HG02623 (cell line): ENCODE data around the gene GPR142.

Experiments
- ATAC-seq: cut with Tn5 transposase; IDR thresholded peaks from one replicate; pipeline ENCODE4 v1.9.1; 2021; ENCODE audit warnings: moderate library complexity; ENCODE audit not compliant: unreplicated experiment

GPR142 gene

GRCh38 chr17:74369221-74369620 lies 1.9 kb downstream of the GPR142 start:
- ATAC-seq: no peak

GRCh38 chr17:74369665-74370490 lies 2.6 kb downstream of the GPR142 start:
- ATAC-seq: no peak

GRCh38 chr17:74371653-74372147 lies 4.4 kb downstream of the GPR142 start:
- no peak for ATAC-seq

- no peak for ATAC-seq
Measured at GRCh38 chr17:74372426-74372825, 5.1 kb downstream of the GPR142 start.

- no peak for ATAC-seq
Measured at GRCh38 chr17:74373838-74374606, 6.7 kb downstream of the GPR142 start.

- no peak for ATAC-seq
Measured at GRCh38 chr17:74374858-74375257, 7.6 kb downstream of the GPR142 start.

GRCh38 chr17:74379495-74380085 lies 12.3 kb downstream of the GPR142 start:
- no peak for ATAC-seq

GRCh38 chr17:74380086-74380958 lies 13.0 kb downstream of the GPR142 start:
- ATAC-seq: no peak

- ATAC-seq: no peak
Measured at GRCh38 chr17:74380959-74381808, 13.9 kb downstream of the GPR142 start.

- ATAC-seq: no peak
Measured at GRCh38 chr17:74383141-74383540, 15.8 kb downstream of the GPR142 start.

GRCh38 chr17:74385201-74385600 lies 17.9 kb downstream of the GPR142 start:
- ATAC-seq: no peak

- ATAC-seq: no peak
Measured at GRCh38 chr17:74386386-74386785, 19.1 kb downstream of the GPR142 start.

GRCh38 chr17:74387365-74388218 lies 20.3 kb downstream of the GPR142 start:
- no peak for ATAC-seq

- no peak for ATAC-seq
Measured at GRCh38 chr17:74389084-74389753, 21.9 kb downstream of the GPR142 start.

- ATAC-seq: no peak
Measured at GRCh38 chr17:74389937-74390679, 22.8 kb downstream of the GPR142 start.

- ATAC-seq: no peak
Measured at GRCh38 chr17:74390680-74391653, 23.7 kb downstream of the GPR142 start.
